Keratinocyte (primary cell): ENCODE results near the gene DENND1C. TPM values are rescaled to one million over a fixed set of nuclear protein-coding genes. Genes with fewer than 3 reads are reported as not detected.

ENCODE experiments used
- DNase-seq: peaks from one replicate; pipeline ENCODE4 v3.0.0-alpha.2; 2011; ENCODE audit warnings: low read depth, missing footprints, low spot score
- FAIRE-seq: peaks from 2 replicates; lab custom pipeline; 2011; peaks lifted over from hg19 to GRCh38; lab: Jason Lieb, UNC
- H2AFZ ChIP-seq: 2 replicates; pipeline ENCODE4 v1.6.0; 2012; ENCODE audit warnings: low read length, control low read depth, inconsistent platforms; ENCODE audit not compliant: control insufficient read depth
- H3K27ac ChIP-seq: 2 replicates; pipeline ENCODE4 v1.5.1; 2011; ENCODE audit warnings: low read length; ENCODE audit not compliant: control insufficient read depth, insufficient read depth
- H3K27me3 ChIP-seq: 3 replicates; pipeline ENCODE4 v1.6.0; 2011; ENCODE audit warnings: low read length; ENCODE audit not compliant: control insufficient read depth, insufficient read depth; ENCODE audit errors: extremely low read depth
- H3K36me3 ChIP-seq, 2 experiments: 2 replicates in 1 of 2; 3 replicates in 1 of 2; pipeline ENCODE4 v1.5.1; 2011; ENCODE audit warnings: low read length in 2 of 2, mild to moderate bottlenecking in 1 of 2; ENCODE audit not compliant: control insufficient read depth in 2 of 2, insufficient read depth in 2 of 2; ENCODE audit errors: extremely low read depth in 1 of 2
- H3K4me1 ChIP-seq: 3 replicates; pipeline ENCODE4 v1.5.1; 2011; ENCODE audit warnings: low read length; ENCODE audit not compliant: control insufficient read depth, insufficient read depth; ENCODE audit errors: extremely low read depth
- H3K4me2 ChIP-seq: 3 replicates; pipeline ENCODE4 v1.6.0; 2011; ENCODE audit warnings: low read depth, low read length; ENCODE audit not compliant: control insufficient read depth, insufficient read depth; ENCODE audit errors: extremely low read depth
- H3K4me3 ChIP-seq, 3 experiments: fragments of 200-600 bp in 1 of 3; sonication (generic) in 1 of 3; 2 replicates in 2 of 3; 3 replicates in 1 of 3; pipeline ENCODE4 v1.5.1; 2011 to 2016; ENCODE audit warnings: low read length in 3 of 3, mild to moderate bottlenecking in 3 of 3, control low read depth in 2 of 3, inconsistent platforms in 1 of 3, low read depth in 1 of 3, mixed read lengths in 1 of 3, mixed run types in 1 of 3, moderate library complexity in 1 of 3; ENCODE audit not compliant: control insufficient read depth in 2 of 3, insufficient read depth in 2 of 3; ENCODE audit errors: extremely low read depth in 1 of 3
- H3K79me2 ChIP-seq: 2 replicates; pipeline ENCODE4 v1.6.0; 2012; ENCODE audit warnings: low read length; ENCODE audit not compliant: control insufficient read depth, insufficient read depth
- H3K9ac ChIP-seq: 3 replicates; pipeline ENCODE4 v1.6.0; 2011; ENCODE audit warnings: low read length; ENCODE audit not compliant: control insufficient read depth, insufficient read depth; ENCODE audit errors: extremely low read depth
- H3K9me1 ChIP-seq: 3 replicates; pipeline ENCODE4 v1.6.0; 2011; ENCODE audit warnings: low read length; ENCODE audit not compliant: control insufficient read depth, insufficient read depth; ENCODE audit errors: extremely low read depth
- H3K9me3 ChIP-seq: 2 replicates; pipeline ENCODE4 v1.5.1; 2012; ENCODE audit warnings: low read depth, low read length; ENCODE audit not compliant: control insufficient read depth
- H4K20me1 ChIP-seq: 3 replicates; pipeline ENCODE4 v1.6.0; 2011; ENCODE audit warnings: low read length; ENCODE audit not compliant: control insufficient read depth, insufficient read depth; ENCODE audit errors: extremely low read depth
- EZH2 ChIP-seq: IDR thresholded peaks from one replicate; pipeline ENCODE4 v1.6.1; 2012; ENCODE audit warnings: inconsistent platforms, mild to moderate bottlenecking, low read length, moderate library complexity
- dilution Hi-C: fragments of 300-500 bp; cut with MboI; formaldehyde crosslinking; loops from one replicate; pipeline ENCODE4 v1.7.0; 2020; ENCODE audit warnings: low sequenced_read_pairs; ENCODE audit not compliant: extremely low pct_ligation_motif_present
- polyA plus RNA-seq, 5 experiments: library from polyadenylated mRNA; depleted of rRNA in 3 of 5; stranded (reverse) in 3 of 5; stranded (forward) in 1 of 5; unstranded in 1 of 5; fragments of >200 nt; gene quantifications; 1 replicate in 1 of 5; 2 replicates in 3 of 5; 3 replicates in 1 of 5; pipeline versions ENCODE4 v1.2.1 to v1.2.3, GENCODE V29; 2011 to 2012; ENCODE audit warnings: missing spikeins in 2 of 5, low read depth in 1 of 5, low replicate concordance in 1 of 5
- TF ChIP-seq, protein P1 (sequence below), 3 experiments: IDR thresholded peaks in 1 of 3; conservative IDR thresholded peaks in 1 of 3; optimal IDR thresholded peaks in 1 of 3; 2 replicates in 2 of 3; 3 replicates in 1 of 3; pipeline versions ENCODE3 to v1.5.1; 2011; ENCODE audit warnings: low read length in 3 of 3, mild to moderate bottlenecking in 3 of 3, moderate library complexity in 2 of 3, control low read depth in 1 of 3, inconsistent platforms in 1 of 3; ENCODE audit not compliant: insufficient read depth in 2 of 3; ENCODE audit errors: extremely low read depth in 1 of 3

The DENND1C gene
- polyA plus RNA-seq, 1 donor (not counting 4 experiments of a cell fraction or from before 2014, with no cell fraction given): 0.09 TPM

GRCh38 chr19:6423499-6424194 lies 57.9 kb downstream of the DENND1C start:
- peak overlapping the region; percentile 69 for H3K27ac ChIP-seq
- TF ChIP-seq, protein P1, sequence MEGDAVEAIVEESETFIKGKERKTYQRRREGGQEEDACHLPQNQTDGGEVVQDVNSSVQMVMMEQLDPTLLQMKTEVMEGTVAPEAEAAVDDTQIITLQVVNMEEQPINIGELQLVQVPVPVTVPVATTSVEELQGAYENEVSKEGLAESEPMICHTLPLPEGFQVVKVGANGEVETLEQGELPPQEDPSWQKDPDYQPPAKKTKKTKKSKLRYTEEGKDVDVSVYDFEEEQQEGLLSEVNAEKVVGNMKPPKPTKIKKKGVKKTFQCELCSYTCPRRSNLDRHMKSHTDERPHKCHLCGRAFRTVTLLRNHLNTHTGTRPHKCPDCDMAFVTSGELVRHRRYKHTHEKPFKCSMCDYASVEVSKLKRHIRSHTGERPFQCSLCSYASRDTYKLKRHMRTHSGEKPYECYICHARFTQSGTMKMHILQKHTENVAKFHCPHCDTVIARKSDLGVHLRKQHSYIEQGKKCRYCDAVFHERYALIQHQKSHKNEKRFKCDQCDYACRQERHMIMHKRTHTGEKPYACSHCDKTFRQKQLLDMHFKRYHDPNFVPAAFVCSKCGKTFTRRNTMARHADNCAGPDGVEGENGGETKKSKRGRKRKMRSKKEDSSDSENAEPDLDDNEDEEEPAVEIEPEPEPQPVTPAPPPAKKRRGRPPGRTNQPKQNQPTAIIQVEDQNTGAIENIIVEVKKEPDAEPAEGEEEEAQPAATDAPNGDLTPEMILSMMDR (optimal IDR thresholded peaks at IDR 0.05 in 1 of 3, IDR thresholded peaks at IDR 0.05 in 1 of 3, conservative IDR thresholded peaks at IDR 0.05 in 1 of 3; ENCODE audit: extremely low read depth in 1 of 3, insufficient read depth in 2 of 3, low read length in 3 of 3): no peak
- TF ChIP-seq EZH2: no peak
- H4K20me1 ChIP-seq: peaks cover 14% of the 10 kb centered on the region
- peak overlapping the region; percentile 91 for H3K4me2 ChIP-seq
- FAIRE-seq (peak; percentile 26), DNase-seq (no peak)
- H2AFZ ChIP-seq: no peak overlapping the region
- peak overlapping the region; percentile 81 to 94 (median 90) for H3K4me3 ChIP-seq
- H3K36me3 ChIP-seq: peaks cover 18 to 33% of the 10 kb centered on the region in 2 experiments
- no peaks in the 10 kb centered on the region for H3K27me3 ChIP-seq
- peaks cover 2% of the 10 kb centered on the region for H3K9me1 ChIP-seq
- peaks cover 56% of the 10 kb centered on the region for H3K79me2 ChIP-seq
- H3K9ac ChIP-seq: peak overlapping the region; percentile 91
- H3K9me3 ChIP-seq: no peaks in the 10 kb centered on the region
- dilution Hi-C loops: no loop called here
- peaks cover 11% of the 10 kb centered on the region for H3K4me1 ChIP-seq

- Histone ChIP-seq H3K4me1 (peaks cover 11% of the 10 kb centered on the region), H3K9me3 (no peaks in the 10 kb centered on the region), H3K9me1 (peaks cover 2% of the 10 kb centered on the region), H3K27ac (no peak overlapping the region), H3K36me3 (peaks cover 31 to 51% of the 10 kb centered on the region in 2 experiments), H2AFZ (no peak overlapping the region), H3K27me3 (no peaks in the 10 kb centered on the region), H4K20me1 (peaks cover 14% of the 10 kb centered on the region), H3K79me2 (peaks cover 62% of the 10 kb centered on the region), H3K9ac (no peak overlapping the region), H3K4me2 (no peak overlapping the region), H3K4me3 (no peak overlapping the region)
- dilution Hi-C loops: no loop called here
- TF ChIP-seq, protein P1 (optimal IDR thresholded peaks at IDR 0.05 in 1 of 3, IDR thresholded peaks at IDR 0.05 in 1 of 3, conservative IDR thresholded peaks at IDR 0.05 in 1 of 3; ENCODE audit: extremely low read depth in 1 of 3, insufficient read depth in 2 of 3, low read length in 3 of 3): no peak
- TF ChIP-seq EZH2: no peak
- DNase-seq: no peak
- FAIRE-seq: no peak
Observed at GRCh38 chr19:6421075-6422014, 60.2 kb downstream of the DENND1C start.
